Astrocyte (in vitro differentiated cells and primary cell): ENCODE measurements around the gene DNAAF3.

Experiments
- CTCF ChIP-seq: IDR thresholded peaks from 2 replicates; pipeline ENCODE4 v1.5.1; 2011; ENCODE audit warnings: low read depth, mild to moderate bottlenecking, inconsistent platforms, low read length, moderate library complexity; ENCODE audit not compliant: insufficient read depth
- EZH2 ChIP-seq: IDR thresholded peaks from 2 replicates; pipeline ENCODE4 v1.6.1; 2012; ENCODE audit warnings: mild to moderate bottlenecking, low read length, inconsistent platforms; ENCODE audit not compliant: insufficient read depth

- TF ChIP-seq CTCF (no peak), EZH2 (no peak)
These were observed 13.4 kb upstream of the DNAAF3 start, which contains the start of gene SYT5 for GRCh38 chr19:55179606-55180484.
